Calu3 (cell line): Measurements from ENCODE around the gene ADM5. TPM values are rescaled to one million over a fixed set of nuclear protein-coding genes. Genes with fewer than 3 reads are reported as not detected.

Experiments
- BruUV-seq: library from RNA; stranded (reverse); fragments of 400-500 nt; replicated peaks from 2 replicates; lab custom pipeline; 2021; lab: Mats Ljungman, UMichigan
- CTCF ChIA-PET: fragments of 300-600 bp; sonication (Branson Sonifier 250); formaldehyde crosslinking; loops from one replicate; lab custom pipeline; 2022; ENCODE audit warnings: antibody characterized with exemption; lab: Charles Lee
- DNase-seq: peaks from one replicate; pipeline ENCODE4 v3.0.0; 2022
- H3K27ac Mint-ChIP-seq: one replicate; pipeline ENCODE4 v1.8.0; 2022; ENCODE audit warnings: mixed read lengths; ENCODE audit not compliant: unreplicated experiment
- H3K27me3 Mint-ChIP-seq: one replicate; pipeline ENCODE4 v1.8.0; 2022; ENCODE audit warnings: mixed read lengths; ENCODE audit not compliant: unreplicated experiment
- H3K36me3 Mint-ChIP-seq: one replicate; pipeline ENCODE4 v1.8.0; 2022; ENCODE audit warnings: mild to moderate bottlenecking, moderate library complexity, mixed read lengths; ENCODE audit not compliant: insufficient read depth, unreplicated experiment
- H3K4me1 Mint-ChIP-seq: one replicate; pipeline ENCODE4 v1.8.0; 2022; ENCODE audit warnings: mild to moderate bottlenecking, low read depth, mixed read lengths; ENCODE audit not compliant: unreplicated experiment
- H3K4me3 Mint-ChIP-seq: one replicate; pipeline ENCODE4 v1.8.0; 2022; ENCODE audit warnings: mild to moderate bottlenecking, low read depth, moderate library complexity, mixed read lengths; ENCODE audit not compliant: unreplicated experiment
- H3K9me3 Mint-ChIP-seq: one replicate; pipeline ENCODE4 v1.8.0; 2022; ENCODE audit warnings: low read depth, mixed read lengths; ENCODE audit not compliant: unreplicated experiment
- intact Hi-C: fragments of 100-400 bp; cut with micrococcal nuclease; formaldehyde crosslinking; loops from one replicate; pipeline ENCODE4 v1.10.0; 2022; ENCODE audit not compliant: unreplicated experiment
- total RNA-seq: library from RNA; stranded (reverse); gene quantifications from 2 replicates; pipeline ENCODE4 v1.2.3, GENCODE V29; 2022
- TF ChIP-seq, protein P1 (sequence below): fragments of 200-600 bp; IDR thresholded peaks from one replicate; pipeline ENCODE4 v1.8.0; 2022; ENCODE audit warnings: antibody characterized with exemption; ENCODE audit not compliant: unreplicated experiment

Gene ADM5
- total RNA-seq, 1 experiment from 2014 or later = 18.5 TPM

DNA sequence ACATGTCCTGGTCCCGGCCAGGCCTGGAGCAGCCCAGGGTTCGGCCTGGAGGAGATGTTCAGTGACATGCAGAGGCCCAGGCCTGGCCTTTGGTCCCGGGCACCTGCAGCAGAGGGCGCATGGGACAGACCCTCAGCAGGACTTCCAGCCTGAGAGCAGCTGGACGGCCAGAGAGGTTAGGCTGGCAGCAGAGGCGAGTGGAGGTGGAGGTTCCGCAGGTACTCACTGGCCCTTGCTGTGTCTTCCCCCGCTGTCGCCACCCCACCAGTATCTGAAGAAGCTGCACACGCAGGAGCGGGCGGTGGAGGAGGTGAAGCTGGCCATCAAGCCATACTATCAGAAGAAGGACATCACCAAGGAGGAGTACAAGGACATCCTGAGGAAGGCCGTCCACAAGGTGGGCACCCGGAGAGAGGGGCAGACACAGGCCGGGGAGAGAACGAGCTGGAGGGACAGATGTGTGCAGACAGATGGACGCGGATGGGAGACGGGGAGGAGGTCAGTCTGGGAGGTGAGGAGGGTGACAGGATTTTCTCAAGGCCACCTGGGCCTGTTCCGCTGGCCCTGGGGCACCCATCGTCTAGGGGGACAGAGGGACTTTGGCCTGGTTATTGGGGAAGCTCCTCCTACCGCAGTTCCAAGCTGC is 31.8 kb upstream of the ADM5 start:
- TF ChIP-seq, protein P1, sequence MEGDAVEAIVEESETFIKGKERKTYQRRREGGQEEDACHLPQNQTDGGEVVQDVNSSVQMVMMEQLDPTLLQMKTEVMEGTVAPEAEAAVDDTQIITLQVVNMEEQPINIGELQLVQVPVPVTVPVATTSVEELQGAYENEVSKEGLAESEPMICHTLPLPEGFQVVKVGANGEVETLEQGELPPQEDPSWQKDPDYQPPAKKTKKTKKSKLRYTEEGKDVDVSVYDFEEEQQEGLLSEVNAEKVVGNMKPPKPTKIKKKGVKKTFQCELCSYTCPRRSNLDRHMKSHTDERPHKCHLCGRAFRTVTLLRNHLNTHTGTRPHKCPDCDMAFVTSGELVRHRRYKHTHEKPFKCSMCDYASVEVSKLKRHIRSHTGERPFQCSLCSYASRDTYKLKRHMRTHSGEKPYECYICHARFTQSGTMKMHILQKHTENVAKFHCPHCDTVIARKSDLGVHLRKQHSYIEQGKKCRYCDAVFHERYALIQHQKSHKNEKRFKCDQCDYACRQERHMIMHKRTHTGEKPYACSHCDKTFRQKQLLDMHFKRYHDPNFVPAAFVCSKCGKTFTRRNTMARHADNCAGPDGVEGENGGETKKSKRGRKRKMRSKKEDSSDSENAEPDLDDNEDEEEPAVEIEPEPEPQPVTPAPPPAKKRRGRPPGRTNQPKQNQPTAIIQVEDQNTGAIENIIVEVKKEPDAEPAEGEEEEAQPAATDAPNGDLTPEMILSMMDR = no peak
- Mint-ChIP-seq H3K36me3 (peaks cover 94% of the 10 kb centered on the region), H3K4me3 (no peak overlapping the region), H3K9me3 (no peaks in the 10 kb centered on the region), H3K27me3 (no peaks in the 10 kb centered on the region), H3K27ac (no peak overlapping the region), H3K4me1 (no peaks in the 10 kb centered on the region)
- CTCF ChIA-PET = no interaction called here
- DNase-seq = no peak
- no TSS peak for BruUV-seq
- intact Hi-C loops = no loop called here

DNA sequence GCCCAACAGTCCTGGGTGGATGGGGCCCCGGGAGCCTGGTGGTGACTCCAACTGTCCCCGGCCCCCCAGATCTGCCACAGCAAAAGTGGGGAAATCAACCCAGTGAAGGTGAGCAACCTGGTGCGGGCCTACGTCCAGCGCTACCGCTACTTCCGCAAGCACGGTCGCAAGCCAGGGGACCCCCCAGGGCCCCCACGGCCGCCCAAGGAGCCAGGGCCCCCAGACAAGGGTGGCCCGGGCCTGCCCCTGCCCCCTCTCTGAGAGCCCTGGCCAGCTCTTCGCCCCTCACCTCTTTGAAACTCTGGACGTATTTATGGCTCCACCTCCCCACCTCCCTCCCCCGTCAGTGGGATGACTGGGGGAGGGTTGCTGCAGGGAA is 31.3 kb upstream of the ADM5 start:
- BruUV-seq = TSS peak; percentile 69
- Mint-ChIP-seq H3K36me3 (peaks cover 94% of the 10 kb centered on the region), H3K27ac (no peak overlapping the region), H3K4me3 (no peak overlapping the region), H3K9me3 (no peaks in the 10 kb centered on the region), H3K27me3 (no peaks in the 10 kb centered on the region), H3K4me1 (no peaks in the 10 kb centered on the region)
- TF ChIP-seq, protein P1 = no peak
- intact Hi-C loops = no loop called here
- DNase-seq = no peak
- CTCF ChIA-PET = no interaction called here

GRCh38 chr19:49658566-49659442 is 30.6 kb upstream of the ADM5 start:
- no TSS peak for BruUV-seq
- H3K4me3 Mint-ChIP-seq = no peak overlapping the region
- CTCF ChIA-PET = no interaction called here
- DNase-seq = no peak
- intact Hi-C loops = no loop called here
- peak overlapping the region; percentile 42 for H3K27ac Mint-ChIP-seq
- H3K9me3 Mint-ChIP-seq = no peaks in the 10 kb centered on the region
- H3K36me3 Mint-ChIP-seq = peaks cover 95% of the 10 kb centered on the region
- H3K4me1 Mint-ChIP-seq = no peaks in the 10 kb centered on the region
- TF ChIP-seq, protein P1 = no peak
- no peaks in the 10 kb centered on the region for H3K27me3 Mint-ChIP-seq

- Mint-ChIP-seq H3K4me1 (no peaks in the 10 kb centered on the region), H3K27ac (peak overlapping the region; percentile 42), H3K9me3 (no peaks in the 10 kb centered on the region), H3K27me3 (no peaks in the 10 kb centered on the region), H3K4me3 (no peak overlapping the region), H3K36me3 (peaks cover 95% of the 10 kb centered on the region)
- BruUV-seq = no TSS peak
- DNase-seq = no peak
- intact Hi-C loops = no loop called here
- CTCF ChIA-PET = no interaction called here
- TF ChIP-seq, protein P1 = no peak
These were observed 28.9 kb upstream of the ADM5 start for GRCh38 chr19:49660338-49660961.
